Measurements from ENCODE around the gene WNK1.

DNA sequence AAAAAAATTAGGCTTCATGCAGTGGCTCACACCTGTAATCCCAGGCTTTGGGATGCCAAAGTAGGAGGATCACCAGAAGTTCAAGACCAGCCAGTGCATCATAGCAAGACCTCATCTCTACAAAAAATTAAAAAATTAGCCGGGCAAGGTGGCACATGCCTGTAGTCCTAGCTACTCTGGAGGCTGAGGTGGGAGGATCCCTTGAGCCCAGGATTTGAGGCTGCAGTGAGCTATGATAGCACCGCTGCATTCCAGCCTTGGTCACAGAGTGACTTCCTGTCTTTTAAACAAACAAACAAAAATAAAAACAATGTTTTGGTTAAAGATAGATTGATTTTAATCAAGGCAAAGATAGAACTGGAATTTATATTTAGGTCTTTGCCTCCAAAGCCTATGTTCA lies 60.6 kb downstream of the WNK1 start:
- TF ChIP-seq POLR2A (IDR thresholded peaks at IDR 0.05; ENCODE audit: low read depth, low read length) (no peak), POLR2AphosphoS5 (IDR thresholded peaks at IDR 0.05; ENCODE audit: low read depth, low read length) (no peak)
